PFSK-1 (cell line): ENCODE results near the gene ALG1.

ENCODE experiments used
- POLR2AphosphoS5 ChIP-seq: IDR thresholded peaks from 2 replicates; pipeline ENCODE4 v1.6.1; 2012; ENCODE audit warnings: low read depth, mild to moderate bottlenecking, control low read depth, low read length, moderate library complexity
- REST ChIP-seq, 2 experiments: IDR thresholded peaks; 2 replicates each; pipeline versions ENCODE4 v1.6.1 to v1.8.0; 2011 to 2012; ENCODE audit warnings: low read depth in 2 of 2, low read length in 2 of 2, control low read depth in 1 of 2, inconsistent platforms in 1 of 2, mild to moderate bottlenecking in 1 of 2, moderate library complexity in 1 of 2; ENCODE audit not compliant: insufficient read depth in 1 of 2
- SIN3A ChIP-seq: IDR thresholded peaks from 2 replicates; pipeline ENCODE4 v1.6.1; 2012; ENCODE audit warnings: mild to moderate bottlenecking, low read length, moderate library complexity, borderline replicate concordance; ENCODE audit not compliant: insufficient read depth
- TAF1 ChIP-seq: IDR thresholded peaks from 2 replicates; pipeline ENCODE4 v1.6.1; 2012; ENCODE audit warnings: low read length, control low read depth, borderline replicate concordance; ENCODE audit not compliant: insufficient read depth

- TF ChIP-seq POLR2AphosphoS5 = no peak
- no peak for TF ChIP-seq TAF1
- TF ChIP-seq REST (IDR thresholded peaks at IDR 0.05; ENCODE audit: insufficient read depth in 1 of 2, low read depth in 2 of 2, low read length in 2 of 2) = no peak
- no peak for TF ChIP-seq SIN3A
These were observed 43.9 kb upstream of the ALG1 start for GRCh38 chr16:5027575-5028235.
